ENCODE measurements around the gene AIF1L. TPM values are rescaled to one million over a fixed set of nuclear protein-coding genes. Genes with fewer than 3 reads are reported as not detected.

AIF1L gene
- total RNA-seq, 1 experiment from 2014 or later, result 23.7 TPM

DNA sequence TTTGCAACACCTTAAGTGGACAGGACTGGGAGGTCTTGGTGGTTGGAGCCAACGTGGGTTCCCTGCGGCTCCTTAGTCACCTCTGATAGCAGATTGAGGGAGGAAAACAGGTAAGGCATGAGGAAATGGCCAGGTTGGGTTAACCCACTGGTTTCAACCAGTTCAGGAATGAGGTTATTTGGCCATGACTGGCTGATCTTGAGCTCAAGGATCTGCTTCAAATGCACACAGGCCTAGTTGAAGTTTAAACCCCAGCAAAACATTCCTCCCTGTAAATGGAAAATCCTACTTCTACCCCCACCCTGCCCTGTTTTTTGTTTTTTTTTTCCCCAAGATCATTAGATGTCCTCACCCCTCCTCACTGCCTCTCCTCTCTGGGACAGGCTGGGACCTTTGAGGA lies 25.8 kb downstream of the AIF1L start:
- CTCF ChIA-PET, result no interaction called here
- Histone ChIP-seq H3K4me1 (ENCODE audit: insufficient read depth, low read length) (peaks cover 7% of the 10 kb centered on the region), H3K27me3 (ENCODE audit: low read length) (no peaks in the 10 kb centered on the region), H3K9me3 (ENCODE audit: low read length) (no peaks in the 10 kb centered on the region), H3K36me3 (ENCODE audit: low read depth, low read length) (no peaks in the 10 kb centered on the region), H3K79me2 (ENCODE audit: low read length) (peaks cover 18% of the 10 kb centered on the region), H3K9me2 (replicated peaks; ENCODE audit: low read length) (no peaks in the 10 kb centered on the region), H3K4me3 (ENCODE audit: low read length) (no peak overlapping the region), H3K9ac (ENCODE audit: low read length) (no peak overlapping the region), H3K27ac (ENCODE audit: low read length) (no peak overlapping the region), H4K20me1 (ENCODE audit: low read length) (no peaks in the 10 kb centered on the region), H3F3A (ENCODE audit: low read length, unreplicated experiment) (no peaks in the 10 kb centered on the region), H2AFZ (ENCODE audit: low read length) (no peak overlapping the region), H3K4me2 (ENCODE audit: low read length) (no peak overlapping the region)
- DNase-seq (no peak), ATAC-seq (no peak)
- TF ChIP-seq EZH2phosphoT487 (IDR thresholded peaks at IDR 0.05; ENCODE audit: borderline replicate concordance, low read length) (no peak), EZH2 (IDR thresholded peaks at IDR 0.05; ENCODE audit: low read length, unreplicated experiment) (no peak)
- TF ChIP-seq, protein P1, sequence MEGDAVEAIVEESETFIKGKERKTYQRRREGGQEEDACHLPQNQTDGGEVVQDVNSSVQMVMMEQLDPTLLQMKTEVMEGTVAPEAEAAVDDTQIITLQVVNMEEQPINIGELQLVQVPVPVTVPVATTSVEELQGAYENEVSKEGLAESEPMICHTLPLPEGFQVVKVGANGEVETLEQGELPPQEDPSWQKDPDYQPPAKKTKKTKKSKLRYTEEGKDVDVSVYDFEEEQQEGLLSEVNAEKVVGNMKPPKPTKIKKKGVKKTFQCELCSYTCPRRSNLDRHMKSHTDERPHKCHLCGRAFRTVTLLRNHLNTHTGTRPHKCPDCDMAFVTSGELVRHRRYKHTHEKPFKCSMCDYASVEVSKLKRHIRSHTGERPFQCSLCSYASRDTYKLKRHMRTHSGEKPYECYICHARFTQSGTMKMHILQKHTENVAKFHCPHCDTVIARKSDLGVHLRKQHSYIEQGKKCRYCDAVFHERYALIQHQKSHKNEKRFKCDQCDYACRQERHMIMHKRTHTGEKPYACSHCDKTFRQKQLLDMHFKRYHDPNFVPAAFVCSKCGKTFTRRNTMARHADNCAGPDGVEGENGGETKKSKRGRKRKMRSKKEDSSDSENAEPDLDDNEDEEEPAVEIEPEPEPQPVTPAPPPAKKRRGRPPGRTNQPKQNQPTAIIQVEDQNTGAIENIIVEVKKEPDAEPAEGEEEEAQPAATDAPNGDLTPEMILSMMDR (conservative IDR thresholded peaks at IDR 0.05; ENCODE audit: low read depth, low read length), result no peak
- BruUV-seq (replicated peaks), result no TSS peak
- POLR2A ChIA-PET (ENCODE audit: unreplicated experiment), result no interaction called here
- intact Hi-C loops (cut with micrococcal nuclease), result loop anchor here (10.0 kb wide), 1 partner anchor 67 kb away; no protein-coding TSS in a partner anchor

GRCh38 chr9:131125038-131125287 lies 28.6 kb downstream of the AIF1L start:
- intact Hi-C loops (cut with micrococcal nuclease), result loop anchor here (10.0 kb wide), 1 partner anchor 70 kb away; no protein-coding TSS in a partner anchor

More at GRCh38 chr9:131125038-131125287, 28.6 kb downstream of the AIF1L start:
- ChIA-PET POLR2A (ENCODE audit: unreplicated experiment) (interaction anchor here (0.5 to 1.0 kb wide), 6 partner anchors 24 to 386 kb away, joined by 3 to 7 read pairs (median 4); partner anchors contain the start of gene AIF1L), CTCF (no interaction called here)
- Histone ChIP-seq H4K20me1 (ENCODE audit: low read length) (no peaks in the 10 kb centered on the region), H3K9ac (ENCODE audit: low read length) (peak overlapping the region; percentile 99), H3K4me1 (ENCODE audit: insufficient read depth, low read length) (peaks cover 7% of the 10 kb centered on the region), H3K36me3 (ENCODE audit: low read depth, low read length) (peaks cover 14% of the 10 kb centered on the region; the same call in 1 of the 2 replicates), H2AFZ (ENCODE audit: low read length) (peak overlapping the region; percentile 76), H3K4me3 (ENCODE audit: low read length) (peak overlapping the region; percentile 86), H3K27ac (ENCODE audit: low read length) (peak overlapping the region; percentile 75), H3K9me3 (ENCODE audit: low read length) (no peaks in the 10 kb centered on the region), H3K79me2 (ENCODE audit: low read length) (peaks cover 36% of the 10 kb centered on the region), H3K4me2 (ENCODE audit: low read length) (peak overlapping the region; percentile 98), H3K27me3 (ENCODE audit: low read length) (no peaks in the 10 kb centered on the region), H3K9me2 (replicated peaks; ENCODE audit: low read length) (no peaks in the 10 kb centered on the region), H3F3A (ENCODE audit: low read length, unreplicated experiment) (no peaks in the 10 kb centered on the region)
- DNase-seq, result no peak
- TF ChIP-seq, protein P1 (conservative IDR thresholded peaks at IDR 0.05; ENCODE audit: low read depth, low read length), result no peak
- TF ChIP-seq EZH2phosphoT487 (IDR thresholded peaks at IDR 0.05; ENCODE audit: borderline replicate concordance, low read length) (no peak), EZH2 (IDR thresholded peaks at IDR 0.05; ENCODE audit: low read length, unreplicated experiment) (no peak)
- no peak; the same call in 1 of the 2 replicates for ATAC-seq
- BruUV-seq (replicated peaks), result TSS peak; percentile 99

Data from PC-3 (cell line).